Measurements from ENCODE around the gene SIM1.

DNA sequence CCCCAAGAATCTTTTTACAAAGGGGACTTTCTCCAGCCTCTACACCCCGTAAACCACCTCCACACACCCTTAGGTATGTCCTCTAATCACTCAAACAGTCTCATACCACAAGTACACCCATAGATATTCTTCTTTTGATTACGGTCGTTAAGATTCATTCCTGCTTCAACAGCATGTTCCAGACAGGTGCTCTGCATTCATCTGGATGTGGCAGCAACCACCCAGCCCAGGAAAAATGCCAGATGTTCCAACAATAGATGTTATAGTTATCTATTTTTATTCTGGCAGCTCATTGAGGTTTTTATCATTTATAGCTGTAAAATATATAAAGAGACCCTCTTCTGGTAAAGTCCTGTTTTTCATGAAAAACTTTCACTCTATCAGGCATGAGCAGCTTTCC lies 60.7 kb downstream of the SIM1 start:
- TF ChIP-seq, protein P1, sequence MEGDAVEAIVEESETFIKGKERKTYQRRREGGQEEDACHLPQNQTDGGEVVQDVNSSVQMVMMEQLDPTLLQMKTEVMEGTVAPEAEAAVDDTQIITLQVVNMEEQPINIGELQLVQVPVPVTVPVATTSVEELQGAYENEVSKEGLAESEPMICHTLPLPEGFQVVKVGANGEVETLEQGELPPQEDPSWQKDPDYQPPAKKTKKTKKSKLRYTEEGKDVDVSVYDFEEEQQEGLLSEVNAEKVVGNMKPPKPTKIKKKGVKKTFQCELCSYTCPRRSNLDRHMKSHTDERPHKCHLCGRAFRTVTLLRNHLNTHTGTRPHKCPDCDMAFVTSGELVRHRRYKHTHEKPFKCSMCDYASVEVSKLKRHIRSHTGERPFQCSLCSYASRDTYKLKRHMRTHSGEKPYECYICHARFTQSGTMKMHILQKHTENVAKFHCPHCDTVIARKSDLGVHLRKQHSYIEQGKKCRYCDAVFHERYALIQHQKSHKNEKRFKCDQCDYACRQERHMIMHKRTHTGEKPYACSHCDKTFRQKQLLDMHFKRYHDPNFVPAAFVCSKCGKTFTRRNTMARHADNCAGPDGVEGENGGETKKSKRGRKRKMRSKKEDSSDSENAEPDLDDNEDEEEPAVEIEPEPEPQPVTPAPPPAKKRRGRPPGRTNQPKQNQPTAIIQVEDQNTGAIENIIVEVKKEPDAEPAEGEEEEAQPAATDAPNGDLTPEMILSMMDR (IDR thresholded peaks at IDR 0.05; ENCODE audit: poor library complexity) = no peak
- TF ChIP-seq EZH2phosphoT487 (IDR thresholded peaks at IDR 0.05; ENCODE audit: low read depth, severe bottlenecking, unreplicated experiment) (no peak), EZH2 (IDR thresholded peaks at IDR 0.05; ENCODE audit: borderline replicate concordance) (no peak)

Measured in hepatocyte (in vitro differentiated cells).